Loucy (cell line): ENCODE data around the gene DGKI.

Source experiments
- H2AFZ ChIP-seq: fragments of 200-600 bp; sonication (generic); 2 replicates; pipeline ENCODE4 v1.6.0; 2016; ENCODE audit warnings: antibody characterized with exemption, mild to moderate bottlenecking, low read length, moderate library complexity
- H3F3A ChIP-seq: fragments of 200-600 bp; 2 replicates; pipeline ENCODE4 v1.6.0; 2016; ENCODE audit warnings: antibody characterized with exemption, low read depth, mild to moderate bottlenecking
- H3K27me3 ChIP-seq: fragments of 200-600 bp; sonication (generic); 2 replicates; pipeline ENCODE4 v1.6.1; 2014; ENCODE audit warnings: low read length, mild to moderate bottlenecking; ENCODE audit not compliant: insufficient read depth, poor library complexity, severe bottlenecking
- H3K36me3 ChIP-seq: fragments of 200-600 bp; sonication (generic); 2 replicates; pipeline ENCODE4 v1.6.1; 2016; ENCODE audit warnings: low read length; ENCODE audit not compliant: insufficient read depth
- H3K4me1 ChIP-seq: fragments of 200-600 bp; sonication (generic); 2 replicates; pipeline ENCODE4 v1.5.1; 2014; ENCODE audit warnings: low read length, mild to moderate bottlenecking; ENCODE audit not compliant: insufficient read depth, poor library complexity, severe bottlenecking
- H3K4me2 ChIP-seq: fragments of 200-600 bp; sonication (generic); 2 replicates; pipeline ENCODE4 v1.6.0; 2014; ENCODE audit warnings: antibody characterized with exemption, low read length, low read depth, mild to moderate bottlenecking; ENCODE audit not compliant: poor library complexity, severe bottlenecking
- H3K4me3 ChIP-seq: fragments of 200-600 bp; sonication (generic); 2 replicates; pipeline ENCODE4 v1.5.1; 2014; ENCODE audit warnings: low read length, mild to moderate bottlenecking, mixed read lengths; ENCODE audit not compliant: poor library complexity, severe bottlenecking
- H3K79me2 ChIP-seq: fragments of 200-600 bp; sonication (generic); 2 replicates; pipeline ENCODE4 v1.6.1; 2014; ENCODE audit warnings: low read length; ENCODE audit not compliant: insufficient read depth
- H3K9ac ChIP-seq: fragments of 200-600 bp; sonication (generic); 2 replicates; pipeline ENCODE4 v1.6.0; 2014; ENCODE audit warnings: mild to moderate bottlenecking, low read depth, low read length, moderate library complexity; ENCODE audit not compliant: poor library complexity, severe bottlenecking
- H3K9me2 ChIP-seq: fragments of 200-600 bp; sonication (generic); replicated peaks from 2 replicates; pipeline ENCODE4 v1.6.1; 2016; ENCODE audit warnings: low read depth, low read length, mixed read lengths
- H3K9me3 ChIP-seq: fragments of 200-600 bp; sonication (generic); 2 replicates; pipeline ENCODE4 v1.6.1; 2014; ENCODE audit warnings: mild to moderate bottlenecking, antibody characterized with exemption, low read length, low read depth; ENCODE audit not compliant: insufficient read depth
- H4K20me1 ChIP-seq: fragments of 200-600 bp; sonication (generic); 2 replicates; pipeline ENCODE4 v1.6.0; 2014; ENCODE audit warnings: antibody characterized with exemption, low read length, mild to moderate bottlenecking; ENCODE audit not compliant: insufficient read depth, poor library complexity, severe bottlenecking
- EZH2phosphoT487 ChIP-seq: fragments of 200-600 bp; IDR thresholded peaks from 2 replicates; pipeline ENCODE4 v1.6.1; 2018; ENCODE audit warnings: antibody characterized with exemption, mild to moderate bottlenecking, moderate library complexity, borderline replicate concordance
- TF ChIP-seq, protein P1 (sequence below): fragments of 200-600 bp; sonication (generic); conservative IDR thresholded peaks from 2 replicates; pipeline ENCODE4 v1.5.1; 2014; ENCODE audit warnings: mild to moderate bottlenecking, antibody characterized with exemption, low read length

The DGKI gene

DNA sequence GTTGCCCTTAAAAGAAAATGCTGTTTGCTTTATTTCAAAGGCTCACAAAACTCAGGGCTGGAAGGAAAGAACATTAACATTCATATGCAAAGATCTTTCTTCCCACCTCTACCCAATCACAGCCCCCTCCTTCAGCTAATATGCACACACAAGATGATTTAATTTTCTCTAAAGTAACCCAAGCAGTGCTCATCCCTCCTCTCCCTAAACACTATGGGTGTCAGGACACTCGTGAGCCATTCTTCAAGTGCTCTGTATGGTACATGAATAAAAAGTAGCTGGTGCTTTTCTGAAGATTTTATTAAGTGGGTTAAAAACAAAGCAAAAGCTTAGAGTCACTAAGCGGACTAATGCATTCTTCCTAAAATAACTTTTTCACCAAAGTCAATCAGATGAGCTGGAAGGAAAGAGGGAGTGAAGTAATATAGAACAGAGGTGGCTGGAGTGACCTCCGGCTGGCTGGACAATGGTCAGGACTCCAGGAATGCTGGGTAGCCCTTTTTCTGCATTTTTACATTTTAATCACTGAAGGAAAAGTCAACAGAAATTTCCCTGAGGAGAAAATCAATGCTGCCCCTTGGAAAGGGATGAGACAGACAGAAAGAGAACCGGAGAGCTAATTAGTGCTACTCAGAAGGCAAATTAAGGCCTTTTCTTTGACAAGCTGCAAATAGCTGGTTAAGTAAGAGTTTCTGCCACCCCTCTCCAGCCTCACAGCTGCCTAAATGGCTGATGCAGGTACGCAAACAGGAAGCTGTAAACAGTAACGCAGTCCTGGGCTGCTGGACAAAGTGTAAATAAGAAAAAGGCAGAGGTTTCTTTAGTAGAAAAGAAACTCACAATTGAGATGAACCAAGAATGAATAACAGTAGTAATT, 6.6 kb downstream of the DGKI start:
- H3K9ac ChIP-seq: no peak overlapping the region
- no peaks in the 10 kb centered on the region for H3K27me3 ChIP-seq
- H3K36me3 ChIP-seq: no peaks in the 10 kb centered on the region
- no peaks in the 10 kb centered on the region for H3K79me2 ChIP-seq
- H3K9me3 ChIP-seq: no peaks in the 10 kb centered on the region
- H3K4me2 ChIP-seq: no peak overlapping the region
- H3K4me3 ChIP-seq: no peak overlapping the region
- no peaks in the 10 kb centered on the region for H3F3A ChIP-seq
- H4K20me1 ChIP-seq: no peaks in the 10 kb centered on the region
- H3K9me2 ChIP-seq: no peaks in the 10 kb centered on the region
- H3K4me1 ChIP-seq: no peaks in the 10 kb centered on the region
- TF ChIP-seq EZH2phosphoT487: no peak
- TF ChIP-seq, protein P1, sequence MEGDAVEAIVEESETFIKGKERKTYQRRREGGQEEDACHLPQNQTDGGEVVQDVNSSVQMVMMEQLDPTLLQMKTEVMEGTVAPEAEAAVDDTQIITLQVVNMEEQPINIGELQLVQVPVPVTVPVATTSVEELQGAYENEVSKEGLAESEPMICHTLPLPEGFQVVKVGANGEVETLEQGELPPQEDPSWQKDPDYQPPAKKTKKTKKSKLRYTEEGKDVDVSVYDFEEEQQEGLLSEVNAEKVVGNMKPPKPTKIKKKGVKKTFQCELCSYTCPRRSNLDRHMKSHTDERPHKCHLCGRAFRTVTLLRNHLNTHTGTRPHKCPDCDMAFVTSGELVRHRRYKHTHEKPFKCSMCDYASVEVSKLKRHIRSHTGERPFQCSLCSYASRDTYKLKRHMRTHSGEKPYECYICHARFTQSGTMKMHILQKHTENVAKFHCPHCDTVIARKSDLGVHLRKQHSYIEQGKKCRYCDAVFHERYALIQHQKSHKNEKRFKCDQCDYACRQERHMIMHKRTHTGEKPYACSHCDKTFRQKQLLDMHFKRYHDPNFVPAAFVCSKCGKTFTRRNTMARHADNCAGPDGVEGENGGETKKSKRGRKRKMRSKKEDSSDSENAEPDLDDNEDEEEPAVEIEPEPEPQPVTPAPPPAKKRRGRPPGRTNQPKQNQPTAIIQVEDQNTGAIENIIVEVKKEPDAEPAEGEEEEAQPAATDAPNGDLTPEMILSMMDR: no peak
- H2AFZ ChIP-seq: no peak overlapping the region

DNA sequence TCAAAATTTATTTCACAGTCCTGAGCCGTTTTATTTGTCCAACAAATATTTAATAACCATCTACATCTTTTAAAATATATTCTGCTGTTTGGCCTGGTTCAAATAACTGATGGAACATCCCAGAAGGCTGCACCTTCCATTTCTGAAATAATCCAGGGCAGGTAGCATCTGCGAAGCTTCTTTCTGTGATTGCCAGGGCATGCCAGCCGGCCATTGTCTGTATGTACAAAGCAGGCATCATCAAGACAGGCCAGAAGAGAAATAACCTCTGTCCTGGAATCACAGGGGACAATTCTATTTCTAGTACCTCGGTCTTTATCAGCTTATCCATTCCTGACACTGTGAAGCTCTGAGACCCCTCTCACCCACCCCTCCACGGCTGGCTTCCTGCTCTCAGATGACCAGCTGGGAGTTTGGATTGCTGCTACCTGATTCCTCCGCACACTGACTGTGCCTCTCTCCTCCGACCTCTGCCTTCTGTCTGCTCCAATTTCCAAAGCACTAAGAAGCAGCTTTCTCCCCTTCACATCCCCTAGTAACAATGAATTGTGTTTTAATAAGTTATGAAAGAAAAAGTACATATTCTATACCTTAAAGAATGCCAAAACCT, 8.0 kb downstream of the DGKI start:
- no peak overlapping the region for H3K4me3 ChIP-seq
- TF ChIP-seq, protein P1: no peak
- TF ChIP-seq EZH2phosphoT487: no peak
- no peak overlapping the region for H2AFZ ChIP-seq
- no peaks in the 10 kb centered on the region for H3F3A ChIP-seq
- H3K9me2 ChIP-seq: no peaks in the 10 kb centered on the region
- H3K36me3 ChIP-seq: no peaks in the 10 kb centered on the region
- H3K4me1 ChIP-seq: no peaks in the 10 kb centered on the region
- H3K9me3 ChIP-seq: no peaks in the 10 kb centered on the region
- H3K9ac ChIP-seq: no peak overlapping the region
- no peaks in the 10 kb centered on the region for H3K79me2 ChIP-seq
- no peaks in the 10 kb centered on the region for H4K20me1 ChIP-seq
- H3K4me2 ChIP-seq: no peak overlapping the region
- no peaks in the 10 kb centered on the region for H3K27me3 ChIP-seq

DNA sequence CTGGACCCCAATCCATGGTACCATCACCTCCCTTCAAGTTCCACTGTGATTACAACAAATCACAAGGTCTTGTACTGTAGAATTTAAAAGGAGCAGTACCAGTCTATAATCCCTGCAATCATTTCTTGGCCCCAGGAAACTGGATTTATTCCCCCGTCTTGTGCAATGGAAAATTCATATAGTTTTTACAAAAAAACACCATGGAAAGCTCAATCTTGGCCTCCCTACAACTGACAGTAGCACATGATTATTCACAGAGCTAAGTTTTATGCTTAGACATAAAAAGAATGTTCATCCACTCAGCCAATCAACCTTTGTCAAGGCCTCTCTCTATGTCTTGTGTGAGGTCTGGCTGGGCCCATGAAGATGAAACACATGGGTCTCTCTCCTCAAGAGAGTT, 10.2 kb downstream of the DGKI start:
- Histone ChIP-seq H3K9ac (no peak overlapping the region), H3K9me2 (no peaks in the 10 kb centered on the region), H3K4me1 (no peaks in the 10 kb centered on the region), H3K36me3 (no peaks in the 10 kb centered on the region), H3F3A (no peaks in the 10 kb centered on the region), H3K9me3 (peaks cover 5% of the 10 kb centered on the region; the same call in 1 of the 2 replicates), H3K79me2 (no peaks in the 10 kb centered on the region), H3K27me3 (no peaks in the 10 kb centered on the region), H3K4me3 (no peak overlapping the region), H3K4me2 (no peak overlapping the region), H2AFZ (no peak overlapping the region), H4K20me1 (no peaks in the 10 kb centered on the region)
- no peak for TF ChIP-seq EZH2phosphoT487
- TF ChIP-seq, protein P1: no peak
